SK-N-SH treated with all-trans-retinoic acid at 6 μM for 48 hours (cell line): Measurements from ENCODE around the gene UBE2H.
"Not testable (repeated sequence)": the region's sequence is repeated elsewhere in the genome, so short reads cannot be mapped to it uniquely, and the experiment has no call there.

ENCODE experiments used
- ATAC-seq: fragments of 200-7000 bp; cut with Tn5 transposase; 3 replicates; pipeline ENCODE4 v1.9.1; 2020; ENCODE audit warnings: mild to moderate bottlenecking, moderate library complexity
- ARNTL ChIP-seq: fragments of 450-650 bp; formaldehyde crosslinking; IDR thresholded peaks from 2 replicates; pipeline ENCODE4 v1.5.0; 2020; ENCODE audit warnings: low read depth, mild to moderate bottlenecking, moderate library complexity, borderline replicate concordance
- BACH2 ChIP-seq: fragments of 250-450 bp; sonication (Bioruptor Pico); IDR thresholded peaks from 2 replicates; pipeline ENCODE4 v1.9.0; 2021; ENCODE audit warnings: mild to moderate bottlenecking, borderline replicate concordance
- CSDC2 ChIP-seq: fragments of 250-450 bp; sonication (Bioruptor Pico); IDR thresholded peaks from 2 replicates; pipeline ENCODE4 v1.5.0; 2020; ENCODE audit warnings: mild to moderate bottlenecking, moderate library complexity
- ESRRG ChIP-seq: fragments of 250-450 bp; sonication (Bioruptor Pico); IDR thresholded peaks from 2 replicates; pipeline ENCODE4 v1.6.1; 2021; ENCODE audit warnings: mild to moderate bottlenecking
- GLIS3 ChIP-seq: fragments of 250-450 bp; sonication (Bioruptor Pico); IDR thresholded peaks from 2 replicates; pipeline ENCODE4 v1.5.0; 2020; ENCODE audit warnings: mild to moderate bottlenecking, moderate library complexity
- OSR1 ChIP-seq: fragments of 250-450 bp; sonication (Bioruptor Pico); IDR thresholded peaks from 2 replicates; pipeline ENCODE4 v1.8.0; 2022; ENCODE audit warnings: moderate library complexity, mild to moderate bottlenecking, inconsistent platforms
- PPARA ChIP-seq: fragments of 250-450 bp; sonication (Bioruptor Pico); IDR thresholded peaks from 2 replicates; pipeline ENCODE4 v1.5.0; 2020; ENCODE audit warnings: mild to moderate bottlenecking, borderline replicate concordance
- RARB ChIP-seq: fragments of 250-450 bp; sonication (Bioruptor Pico); IDR thresholded peaks from 2 replicates; pipeline ENCODE4 v1.8.0; 2021; ENCODE audit warnings: mild to moderate bottlenecking, moderate library complexity
- SNAI2 ChIP-seq: fragments of 250-450 bp; sonication (Bioruptor Pico); IDR thresholded peaks from 2 replicates; pipeline ENCODE4 v1.5.0; 2020; ENCODE audit warnings: mild to moderate bottlenecking, moderate library complexity
- TCF4 ChIP-seq: fragments of 250-450 bp; sonication (Bioruptor Pico); IDR thresholded peaks from 2 replicates; pipeline ENCODE4 v1.8.0; 2021; ENCODE audit warnings: mild to moderate bottlenecking, moderate library complexity, borderline replicate concordance
- TOX ChIP-seq: fragments of 250-450 bp; sonication (Bioruptor Pico); IDR thresholded peaks from 2 replicates; pipeline ENCODE4 v1.8.0; 2021; ENCODE audit warnings: mild to moderate bottlenecking, moderate library complexity, borderline replicate concordance
- ZC3H10 ChIP-seq: fragments of 250-450 bp; sonication (Bioruptor Pico); IDR thresholded peaks from 2 replicates; pipeline ENCODE4 v1.5.1; 2021; ENCODE audit warnings: mild to moderate bottlenecking, moderate library complexity
- ZFP3 ChIP-seq: fragments of 250-450 bp; sonication (Bioruptor Pico); IDR thresholded peaks from 2 replicates; pipeline ENCODE4 v1.5.0; 2020; ENCODE audit warnings: mild to moderate bottlenecking, moderate library complexity
- ZFP30 ChIP-seq: fragments of 450-650 bp; formaldehyde crosslinking; IDR thresholded peaks from 2 replicates; pipeline ENCODE4 v1.5.0; 2022; ENCODE audit warnings: mild to moderate bottlenecking, moderate library complexity
- ZNF70 ChIP-seq: fragments of 450-650 bp; formaldehyde crosslinking; IDR thresholded peaks from 2 replicates; pipeline ENCODE4 v1.5.0; 2020; ENCODE audit warnings: mild to moderate bottlenecking, moderate library complexity
- ZNF8 ChIP-seq: fragments of 450-650 bp; formaldehyde crosslinking; IDR thresholded peaks from 2 replicates; pipeline ENCODE4 v1.5.0; 2020; ENCODE audit warnings: mild to moderate bottlenecking, moderate library complexity
- TF ChIP-seq, protein P1 (sequence below): fragments of 250-450 bp; sonication (Bioruptor Pico); IDR thresholded peaks from 2 replicates; pipeline ENCODE4 v1.5.0; 2020; ENCODE audit warnings: mild to moderate bottlenecking, moderate library complexity
- TF ChIP-seq, protein P2 (sequence below): fragments of 250-450 bp; sonication (Bioruptor Pico); IDR thresholded peaks from 2 replicates; pipeline ENCODE4 v1.8.0; 2020; ENCODE audit warnings: mild to moderate bottlenecking, moderate library complexity, borderline replicate concordance
- TF ChIP-seq, protein P3 (sequence below): fragments of 250-450 bp; sonication (Bioruptor Pico); IDR thresholded peaks from 2 replicates; pipeline ENCODE4 v1.5.1; 2021; ENCODE audit warnings: mild to moderate bottlenecking, moderate library complexity
- TF ChIP-seq, protein P4 (sequence below): fragments of 250-450 bp; sonication (Bioruptor Pico); IDR thresholded peaks from 2 replicates; pipeline ENCODE4 v1.5.1; 2020; ENCODE audit warnings: low read depth, mild to moderate bottlenecking, moderate library complexity
- TF ChIP-seq, protein P5 (sequence below): fragments of 250-450 bp; sonication (Bioruptor Pico); IDR thresholded peaks from 2 replicates; pipeline ENCODE4 v1.8.0; 2021; ENCODE audit warnings: low read depth, mild to moderate bottlenecking, moderate library complexity, borderline replicate concordance

The UBE2H gene

DNA sequence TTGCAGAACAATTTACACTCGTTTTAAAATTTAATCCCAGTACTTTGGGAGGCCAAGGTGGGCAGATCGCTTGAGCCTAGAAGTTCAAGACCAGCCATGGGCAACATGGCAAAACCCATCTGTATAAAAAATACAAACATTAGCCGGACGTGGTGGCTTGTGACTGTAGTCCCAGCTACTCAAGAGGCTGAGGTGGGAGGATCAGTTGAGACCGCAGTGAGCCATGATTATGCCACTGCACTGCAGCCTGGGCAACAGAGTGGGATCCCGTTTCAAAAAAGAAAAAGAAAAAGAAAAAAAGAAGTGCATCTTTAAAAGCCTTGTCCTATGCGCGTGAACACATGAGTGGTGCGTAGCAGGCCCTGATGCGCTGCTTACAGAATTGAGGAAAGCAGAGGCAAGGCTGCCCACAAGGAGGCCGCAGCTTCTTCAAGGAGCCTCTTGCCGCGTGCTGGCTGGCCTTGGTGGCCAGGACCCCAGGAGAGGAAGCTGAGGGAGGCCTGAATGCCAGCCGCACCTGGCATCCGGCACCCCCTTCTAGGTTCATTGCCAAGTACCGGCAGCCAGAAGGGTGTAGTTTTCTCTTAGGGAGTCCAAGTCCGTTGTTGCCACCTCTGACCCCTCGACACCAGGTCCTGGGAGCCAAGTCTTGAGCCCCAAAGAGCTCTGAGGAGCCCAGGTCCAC is 124.5 kb downstream of the UBE2H start:
- no peak for ATAC-seq
- TF ChIP-seq, protein P1, sequence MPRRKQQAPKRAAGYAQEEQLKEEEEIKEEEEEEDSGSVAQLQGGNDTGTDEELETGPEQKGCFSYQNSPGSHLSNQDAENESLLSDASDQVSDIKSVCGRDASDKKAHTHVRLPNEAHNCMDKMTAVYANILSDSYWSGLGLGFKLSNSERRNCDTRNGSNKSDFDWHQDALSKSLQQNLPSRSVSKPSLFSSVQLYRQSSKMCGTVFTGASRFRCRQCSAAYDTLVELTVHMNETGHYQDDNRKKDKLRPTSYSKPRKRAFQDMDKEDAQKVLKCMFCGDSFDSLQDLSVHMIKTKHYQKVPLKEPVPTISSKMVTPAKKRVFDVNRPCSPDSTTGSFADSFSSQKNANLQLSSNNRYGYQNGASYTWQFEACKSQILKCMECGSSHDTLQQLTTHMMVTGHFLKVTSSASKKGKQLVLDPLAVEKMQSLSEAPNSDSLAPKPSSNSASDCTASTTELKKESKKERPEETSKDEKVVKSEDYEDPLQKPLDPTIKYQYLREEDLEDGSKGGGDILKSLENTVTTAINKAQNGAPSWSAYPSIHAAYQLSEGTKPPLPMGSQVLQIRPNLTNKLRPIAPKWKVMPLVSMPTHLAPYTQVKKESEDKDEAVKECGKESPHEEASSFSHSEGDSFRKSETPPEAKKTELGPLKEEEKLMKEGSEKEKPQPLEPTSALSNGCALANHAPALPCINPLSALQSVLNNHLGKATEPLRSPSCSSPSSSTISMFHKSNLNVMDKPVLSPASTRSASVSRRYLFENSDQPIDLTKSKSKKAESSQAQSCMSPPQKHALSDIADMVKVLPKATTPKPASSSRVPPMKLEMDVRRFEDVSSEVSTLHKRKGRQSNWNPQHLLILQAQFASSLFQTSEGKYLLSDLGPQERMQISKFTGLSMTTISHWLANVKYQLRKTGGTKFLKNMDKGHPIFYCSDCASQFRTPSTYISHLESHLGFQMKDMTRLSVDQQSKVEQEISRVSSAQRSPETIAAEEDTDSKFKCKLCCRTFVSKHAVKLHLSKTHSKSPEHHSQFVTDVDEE, result no peak
- TF ChIP-seq, protein P2, sequence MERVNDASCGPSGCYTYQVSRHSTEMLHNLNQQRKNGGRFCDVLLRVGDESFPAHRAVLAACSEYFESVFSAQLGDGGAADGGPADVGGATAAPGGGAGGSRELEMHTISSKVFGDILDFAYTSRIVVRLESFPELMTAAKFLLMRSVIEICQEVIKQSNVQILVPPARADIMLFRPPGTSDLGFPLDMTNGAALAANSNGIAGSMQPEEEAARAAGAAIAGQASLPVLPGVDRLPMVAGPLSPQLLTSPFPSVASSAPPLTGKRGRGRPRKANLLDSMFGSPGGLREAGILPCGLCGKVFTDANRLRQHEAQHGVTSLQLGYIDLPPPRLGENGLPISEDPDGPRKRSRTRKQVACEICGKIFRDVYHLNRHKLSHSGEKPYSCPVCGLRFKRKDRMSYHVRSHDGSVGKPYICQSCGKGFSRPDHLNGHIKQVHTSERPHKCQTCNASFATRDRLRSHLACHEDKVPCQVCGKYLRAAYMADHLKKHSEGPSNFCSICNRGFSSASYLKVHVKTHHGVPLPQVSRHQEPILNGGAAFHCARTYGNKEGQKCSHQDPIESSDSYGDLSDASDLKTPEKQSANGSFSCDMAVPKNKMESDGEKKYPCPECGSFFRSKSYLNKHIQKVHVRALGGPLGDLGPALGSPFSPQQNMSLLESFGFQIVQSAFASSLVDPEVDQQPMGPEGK (CRISPR knock-in tag), result no peak
- no peak for TF ChIP-seq PPARA
- TF ChIP-seq SNAI2 (CRISPR knock-in tag), result no peak
- no peak for TF ChIP-seq TCF4 (CRISPR knock-in tag)
- TF ChIP-seq CSDC2 (CRISPR knock-in tag), result no peak
- no peak for TF ChIP-seq OSR1 (CRISPR knock-in tag)
- no peak for TF ChIP-seq ZC3H10
- TF ChIP-seq TOX (CRISPR knock-in tag), result no peak
- TF ChIP-seq ZFP3 (CRISPR knock-in tag), result no peak

DNA sequence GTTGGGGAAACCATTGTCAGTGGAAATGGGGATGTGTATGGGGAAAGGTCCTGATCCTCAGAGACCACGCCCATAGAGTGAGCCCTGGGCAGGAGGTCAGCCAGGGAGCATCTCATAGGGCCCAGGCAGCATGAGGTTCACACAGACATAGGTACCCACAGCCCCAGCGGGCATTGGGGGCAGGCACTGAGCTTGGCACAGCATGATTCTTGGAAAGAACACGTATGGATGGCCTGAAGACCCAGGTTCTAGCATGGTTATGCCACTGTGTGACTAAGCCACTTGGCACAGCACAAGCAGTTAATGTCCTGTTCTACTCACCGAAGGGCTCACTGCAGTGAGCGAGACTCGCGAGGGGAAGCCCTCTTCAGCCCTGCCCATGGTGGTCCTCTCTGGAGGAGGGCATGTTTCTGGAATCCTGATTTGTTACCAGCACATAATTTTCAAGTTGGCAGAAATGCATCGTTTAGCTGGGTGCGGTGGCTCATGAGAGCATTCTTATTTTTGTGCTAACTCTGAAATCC is 125.2 kb downstream of the UBE2H start:
- ATAC-seq, result no peak
- TF ChIP-seq ZNF70 (CRISPR knock-in tag) (no peak), ZNF8 (CRISPR knock-in tag) (no peak), GLIS3 (no peak), ARNTL (CRISPR knock-in tag) (no peak), BACH2 (CRISPR knock-in tag) (no peak), PPARA (no peak), ESRRG (CRISPR knock-in tag) (no peak), RARB (CRISPR knock-in tag) (no peak), TOX (CRISPR knock-in tag) (no peak), ZFP30 (no peak)
- TF ChIP-seq, protein P3, sequence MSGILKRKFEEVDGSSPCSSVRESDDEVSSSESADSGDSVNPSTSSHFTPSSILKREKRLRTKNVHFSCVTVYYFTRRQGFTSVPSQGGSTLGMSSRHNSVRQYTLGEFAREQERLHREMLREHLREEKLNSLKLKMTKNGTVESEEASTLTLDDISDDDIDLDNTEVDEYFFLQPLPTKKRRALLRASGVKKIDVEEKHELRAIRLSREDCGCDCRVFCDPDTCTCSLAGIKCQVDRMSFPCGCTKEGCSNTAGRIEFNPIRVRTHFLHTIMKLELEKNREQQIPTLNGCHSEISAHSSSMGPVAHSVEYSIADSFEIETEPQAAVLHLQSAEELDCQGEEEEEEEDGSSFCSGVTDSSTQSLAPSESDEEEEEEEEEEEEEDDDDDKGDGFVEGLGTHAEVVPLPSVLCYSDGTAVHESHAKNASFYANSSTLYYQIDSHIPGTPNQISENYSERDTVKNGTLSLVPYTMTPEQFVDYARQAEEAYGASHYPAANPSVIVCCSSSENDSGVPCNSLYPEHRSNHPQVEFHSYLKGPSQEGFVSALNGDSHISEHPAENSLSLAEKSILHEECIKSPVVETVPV (CRISPR knock-in tag), result no peak
- TF ChIP-seq, protein P4, sequence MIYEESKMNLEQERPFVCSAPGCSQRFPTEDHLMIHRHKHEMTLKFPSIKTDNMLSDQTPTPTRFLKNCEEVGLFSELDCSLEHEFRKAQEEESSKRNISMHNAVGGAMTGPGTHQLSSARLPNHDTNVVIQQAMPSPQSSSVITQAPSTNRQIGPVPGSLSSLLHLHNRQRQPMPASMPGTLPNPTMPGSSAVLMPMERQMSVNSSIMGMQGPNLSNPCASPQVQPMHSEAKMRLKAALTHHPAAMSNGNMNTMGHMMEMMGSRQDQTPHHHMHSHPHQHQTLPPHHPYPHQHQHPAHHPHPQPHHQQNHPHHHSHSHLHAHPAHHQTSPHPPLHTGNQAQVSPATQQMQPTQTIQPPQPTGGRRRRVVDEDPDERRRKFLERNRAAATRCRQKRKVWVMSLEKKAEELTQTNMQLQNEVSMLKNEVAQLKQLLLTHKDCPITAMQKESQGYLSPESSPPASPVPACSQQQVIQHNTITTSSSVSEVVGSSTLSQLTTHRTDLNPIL (CRISPR knock-in tag), result no peak
- TF ChIP-seq, protein P5, sequence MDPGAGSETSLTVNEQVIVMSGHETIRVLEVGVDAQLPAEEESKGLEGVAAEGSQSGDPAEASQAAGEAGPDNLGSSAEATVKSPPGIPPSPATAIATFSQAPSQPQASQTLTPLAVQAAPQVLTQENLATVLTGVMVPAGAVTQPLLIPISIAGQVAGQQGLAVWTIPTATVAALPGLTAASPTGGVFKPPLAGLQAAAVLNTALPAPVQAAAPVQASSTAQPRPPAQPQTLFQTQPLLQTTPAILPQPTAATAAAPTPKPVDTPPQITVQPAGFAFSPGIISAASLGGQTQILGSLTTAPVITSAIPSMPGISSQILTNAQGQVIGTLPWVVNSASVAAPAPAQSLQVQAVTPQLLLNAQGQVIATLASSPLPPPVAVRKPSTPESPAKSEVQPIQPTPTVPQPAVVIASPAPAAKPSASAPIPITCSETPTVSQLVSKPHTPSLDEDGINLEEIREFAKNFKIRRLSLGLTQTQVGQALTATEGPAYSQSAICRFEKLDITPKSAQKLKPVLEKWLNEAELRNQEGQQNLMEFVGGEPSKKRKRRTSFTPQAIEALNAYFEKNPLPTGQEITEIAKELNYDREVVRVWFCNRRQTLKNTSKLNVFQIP, result no peak
- TF ChIP-seq, all 23 proteins: peak for 0

DNA sequence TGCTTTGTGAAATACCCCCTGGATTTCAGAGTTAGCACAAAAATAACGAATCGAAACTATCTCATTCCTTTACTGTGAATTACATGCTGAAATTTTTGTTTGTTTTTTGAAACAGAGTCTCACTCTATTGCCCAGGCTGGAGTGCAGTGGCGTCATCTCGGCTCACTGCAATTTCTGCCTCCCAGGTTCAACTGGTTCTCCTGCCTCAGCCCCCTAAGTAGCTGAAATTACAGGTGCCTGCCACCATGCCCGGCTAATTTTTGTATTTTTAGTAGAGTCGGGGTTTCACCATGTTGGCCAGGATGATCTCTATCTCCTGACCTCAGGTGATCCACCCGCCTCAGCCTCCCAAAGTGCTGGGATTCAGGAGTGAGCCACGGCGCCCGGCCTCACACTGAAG is 125.9 kb downstream of the UBE2H start:
- TF ChIP-seq ESRRG (CRISPR knock-in tag), result peak; percentile 25; the same call in 1 of the 2 replicates
- not testable (repeated sequence) for ATAC-seq
